Right ventricle myocardium superior (tissue), 1 donor: ENCODE measurements around the gene PPT2. TPM values are rescaled to one million over a fixed set of nuclear protein-coding genes. Genes with fewer than 3 reads are reported as not detected.

Experiments used
- ATAC-seq: fragments of 200-7000 bp; cut with Tn5 transposase; one replicate; pipeline ENCODE4 v1.9.1; 2020; ENCODE audit warnings: mild to moderate bottlenecking; ENCODE audit not compliant: poor library complexity
- DNase-seq: peaks from one replicate; pipeline ENCODE4 v3.0.0-alpha.2; 2020
- intact Hi-C: fragments of 100-400 bp; cut with DNase I; formaldehyde crosslinking; loops from one replicate; pipeline ENCODE4 v1.11.2; 2022
- total RNA-seq: library from RNA; stranded (reverse); fragmentation: NEBNext Ultra II Directional; extraction: Animal tissue kit (Norgen Biotek cat#: 25700); gene quantifications from one replicate; pipeline ENCODE4 v1.2.1, GENCODE V29; 2021
- donor health status: DM: no; HTN: yes; CAD: no; lungs with severe emphysema.

Gene PPT2
- total RNA-seq, 1 donor from 2014 or later, result 20.4 TPM

GRCh38 chr6:32168807-32169591 lies 15.1 kb downstream of the PPT2 start:
- DNase-seq (no peak), ATAC-seq (no peak)
- intact Hi-C loops, result no loop called here

GRCh38 chr6:32170294-32170693 lies 16.4 kb downstream of the PPT2 start:
- intact Hi-C loops, result no loop called here
- no peak for DNase-seq
- ATAC-seq, result no peak

- intact Hi-C loops, result no loop called here
- DNase-seq, result no peak
- ATAC-seq, result no peak
These were observed 17.3 kb downstream of the PPT2 start for GRCh38 chr6:32171234-32171633.

- intact Hi-C loops, result no loop called here
- ATAC-seq, result no peak
These were observed 19.2 kb downstream of the PPT2 start for GRCh38 chr6:32173051-32173727.

GRCh38 chr6:32174416-32174815 lies 20.5 kb downstream of the PPT2 start:
- intact Hi-C loops, result no loop called here
- ATAC-seq (no peak), DNase-seq (no peak)

More at GRCh38 chr6:32173051-32173727, 19.2 kb downstream of the PPT2 start:
- DNase-seq, result no peak

DNA sequence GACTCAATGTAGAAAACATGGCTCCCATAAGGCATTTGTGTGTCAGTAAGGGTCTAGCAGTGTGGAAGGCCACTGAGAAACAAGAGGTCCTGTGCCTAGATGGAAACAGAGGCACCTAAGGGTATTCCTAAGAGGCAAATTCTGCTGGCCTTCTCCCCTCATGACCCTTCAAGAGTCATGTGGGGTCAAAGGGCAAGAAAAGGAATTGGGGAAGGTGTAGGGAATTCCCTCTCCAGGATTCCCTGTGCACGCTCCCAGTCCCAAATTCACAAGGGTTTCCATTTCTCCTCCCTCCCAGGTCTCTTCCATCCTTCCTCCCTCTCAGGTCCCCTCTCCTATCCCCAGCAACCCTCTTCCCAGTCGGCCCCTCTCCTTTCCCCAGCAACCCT lies 21.4 kb downstream of the PPT2 start:
- no peak for ATAC-seq
- intact Hi-C loops, result no loop called here
- DNase-seq, result no peak

- DNase-seq (peak; percentile 99), ATAC-seq (peak; percentile 72)
- intact Hi-C loops, result no loop called here
These were observed 22.0 kb downstream of the PPT2 start, which contains the start of gene AGPAT1 for GRCh38 chr6:32175711-32176475. TSS of gene AGPAT1 (minus strand) at chr6:32176084. CDS start at chr6:32171496, 4,588 bp downstream.

GRCh38 chr6:32176476-32177182 lies 22.7 kb downstream of the PPT2 start:
- ATAC-seq, result no peak
- intact Hi-C loops, result no loop called here
- no peak for DNase-seq

DNA sequence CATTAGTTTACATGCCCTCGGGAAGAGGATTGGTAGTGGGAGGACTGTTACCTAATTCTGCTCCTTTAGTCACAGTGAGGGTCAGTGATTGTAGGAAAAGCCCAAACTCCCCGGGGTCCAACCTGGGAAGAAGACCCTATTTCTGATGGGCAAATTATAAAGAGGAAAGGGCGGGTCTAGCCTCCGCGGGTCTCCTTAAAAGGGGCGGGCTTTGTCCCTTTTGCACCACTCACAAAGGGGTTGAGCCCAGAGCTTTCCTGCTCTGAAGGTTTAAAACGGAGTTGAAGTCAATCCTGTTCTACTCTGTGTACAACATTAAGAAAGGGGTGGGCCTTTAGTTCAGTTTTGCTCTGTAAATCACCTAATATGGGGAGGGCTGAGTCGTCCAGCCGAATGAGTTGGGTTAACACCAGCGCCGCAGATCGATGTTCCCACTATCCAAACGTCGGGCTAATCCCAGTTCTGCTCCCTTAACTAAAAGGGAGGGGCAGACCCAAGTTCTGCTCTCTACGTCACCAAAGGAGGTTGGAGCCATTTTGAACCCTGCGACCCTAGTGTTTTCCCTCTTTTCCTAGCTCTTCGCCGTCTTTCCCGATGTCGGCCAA lies 23.3 kb downstream of the PPT2 start:
- intact Hi-C loops, result no loop called here
- DNase-seq, result no peak

DNA sequence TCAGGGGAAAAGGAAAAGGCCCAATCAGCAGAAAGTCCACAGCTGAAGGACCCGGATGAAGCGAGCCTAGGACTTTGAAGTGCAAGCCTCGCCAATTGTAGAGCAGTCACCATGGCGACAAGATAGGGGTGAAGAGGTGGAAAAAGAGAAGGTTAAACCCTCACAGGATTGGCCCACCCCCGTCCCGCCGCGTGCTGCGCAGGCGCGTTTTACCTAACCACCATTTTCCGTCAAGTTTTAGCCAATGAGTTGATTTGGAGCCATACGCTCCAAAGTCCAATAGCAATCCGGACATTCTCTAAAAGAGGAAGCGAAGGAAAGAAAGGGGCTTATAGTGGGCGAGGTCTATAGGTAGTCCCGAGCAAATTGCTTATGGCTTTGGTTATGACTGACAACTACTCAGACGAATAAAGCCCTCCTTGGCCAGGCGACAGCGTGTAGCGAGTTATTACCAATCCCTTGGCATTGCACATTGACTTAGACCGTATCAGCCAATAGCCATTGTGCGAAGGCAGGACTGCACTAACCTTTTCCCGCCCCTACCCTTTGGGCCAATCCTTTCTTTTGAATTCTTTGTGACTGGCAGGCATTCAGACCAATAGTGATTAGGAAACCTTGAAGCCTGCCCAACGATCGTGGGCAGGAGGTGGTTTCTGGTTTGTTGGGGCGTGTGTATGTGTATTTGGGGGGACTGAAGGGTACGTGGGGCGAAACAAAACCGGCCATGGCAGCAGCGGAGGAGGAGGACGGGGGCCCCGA lies 24.0 kb downstream of the PPT2 start, which contains the start of gene RNF5:
RNF5 (plus strand) TSS at position 618 of the 759 bp plus-strand sequence; CDS start at position 725, 107 bp downstream.
- peak; percentile 95 for DNase-seq
- ATAC-seq, result peak; percentile 85
- intact Hi-C loops, result no loop called here

More for the DNA sequence above, 23.3 kb downstream of the PPT2 start:
- ATAC-seq, result peak; percentile 19

GRCh38 chr6:32178547-32179440 lies 24.9 kb downstream of the PPT2 start:
- DNase-seq (no peak), ATAC-seq (no peak)
- intact Hi-C loops, result no loop called here

GRCh38 chr6:32179766-32180405 lies 25.9 kb downstream of the PPT2 start:
- no peak for DNase-seq
- intact Hi-C loops, result no loop called here
- ATAC-seq, result no peak

GRCh38 chr6:32181148-32181702 lies 27.3 kb downstream of the PPT2 start:
- intact Hi-C loops, result no loop called here
- no peak for ATAC-seq
- no peak for DNase-seq

DNA sequence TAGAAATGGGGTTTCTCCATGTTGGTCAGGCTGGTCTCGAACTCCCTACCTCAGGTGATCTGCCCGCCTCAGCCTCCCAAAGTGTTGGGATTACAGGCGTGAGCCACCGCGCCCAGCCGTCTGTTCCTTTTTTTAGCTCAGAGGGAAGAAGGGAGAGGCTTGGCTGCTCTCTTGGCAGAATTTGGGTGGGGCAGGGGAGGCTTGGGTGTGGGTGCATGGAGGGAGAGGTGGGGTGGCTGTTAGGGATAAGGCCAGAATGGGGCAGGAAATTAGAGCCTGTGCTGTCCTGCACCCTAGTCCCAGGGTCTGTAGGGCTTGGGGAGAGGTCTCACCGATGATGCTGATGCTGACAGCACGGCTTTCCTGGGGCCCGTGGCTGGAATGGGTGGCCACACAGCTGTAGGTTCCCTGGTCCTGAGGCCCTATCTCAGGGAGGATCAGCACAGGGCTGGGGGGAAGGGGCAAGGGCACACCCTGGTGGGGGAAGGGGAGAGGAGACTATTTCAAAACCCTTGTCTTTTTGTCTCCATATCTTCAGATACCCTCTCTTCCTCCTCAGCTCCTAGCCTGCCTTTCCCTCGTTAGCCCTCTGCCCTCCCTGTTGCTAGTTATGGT lies 28.1 kb downstream of the PPT2 start:
- intact Hi-C loops, result no loop called here
- ATAC-seq (no peak), DNase-seq (no peak)

DNA sequence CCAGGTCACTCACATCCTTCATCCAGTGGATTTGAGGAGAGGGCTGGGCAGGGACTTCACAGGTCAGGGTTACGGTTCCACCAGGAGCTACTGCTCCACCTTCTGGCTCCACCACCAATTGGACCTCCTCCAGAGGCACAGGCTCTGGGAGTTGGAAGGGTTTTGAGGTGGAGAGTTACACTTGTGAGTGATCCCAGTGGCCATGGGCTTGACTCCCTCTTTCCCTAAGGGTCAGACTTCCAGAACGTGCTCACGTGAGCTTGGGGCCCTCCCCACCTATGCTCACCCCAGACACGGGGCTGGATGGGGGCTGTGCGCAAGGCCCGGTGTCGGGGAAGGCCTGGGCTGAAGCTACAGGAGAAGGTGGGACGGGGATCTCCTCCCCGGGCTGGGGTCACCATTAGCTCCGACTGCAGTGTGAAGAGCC lies 28.6 kb downstream of the PPT2 start:
- ATAC-seq, result no peak
- intact Hi-C loops, result no loop called here
- no peak for DNase-seq
